GM19463 (cell line): ENCODE results near the gene KRT83.
"Not testable (repeated sequence)": the region's sequence is repeated elsewhere in the genome, so short reads cannot be mapped to it uniquely, and the experiment has no call there.

ENCODE experiments used
- ATAC-seq: cut with Tn5 transposase; IDR thresholded peaks from one replicate; pipeline ENCODE4 v1.9.1; 2021; ENCODE audit warnings: mild to moderate bottlenecking, moderate library complexity; ENCODE audit not compliant: unreplicated experiment

The KRT83 gene

DNA sequence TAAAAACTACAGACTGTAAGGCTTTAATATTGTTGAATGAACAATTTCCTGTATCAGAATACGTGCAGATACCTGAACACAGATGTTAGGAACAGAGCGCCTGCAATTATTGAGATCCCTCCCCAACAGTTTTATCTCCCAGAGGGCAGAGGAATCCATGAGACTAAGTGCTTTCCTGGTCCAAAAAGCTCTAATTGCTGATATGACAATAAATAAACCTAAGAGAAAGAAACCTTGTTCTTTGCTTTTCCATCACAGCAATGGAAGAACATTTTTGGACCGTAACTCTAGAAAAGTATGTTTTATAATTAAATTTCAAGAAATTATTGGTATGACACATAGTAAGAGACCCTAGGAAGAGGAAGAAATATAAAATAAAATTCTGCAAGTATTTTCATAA lies 13.0 kb upstream of the KRT83 start:
- no peak for ATAC-seq

DNA sequence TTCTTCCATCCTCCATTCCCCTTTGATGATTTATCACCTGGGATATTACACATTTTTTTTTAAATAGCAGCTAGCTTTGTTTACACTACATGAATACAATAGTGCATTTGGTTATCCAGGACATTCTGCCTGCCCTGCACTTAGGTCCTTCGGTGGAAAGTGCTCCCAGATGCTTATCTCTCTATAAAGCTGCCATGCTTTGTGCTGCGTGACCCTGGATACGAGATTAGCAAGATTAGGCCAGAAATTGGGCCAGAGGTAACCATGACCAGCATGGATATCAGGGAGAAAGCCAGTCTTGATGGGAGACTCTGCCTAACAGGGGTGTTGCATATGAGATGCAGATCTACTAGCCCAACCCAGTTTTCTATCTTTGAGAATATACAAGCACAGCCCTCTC lies 12.1 kb upstream of the KRT83 start:
- ATAC-seq = no peak

DNA sequence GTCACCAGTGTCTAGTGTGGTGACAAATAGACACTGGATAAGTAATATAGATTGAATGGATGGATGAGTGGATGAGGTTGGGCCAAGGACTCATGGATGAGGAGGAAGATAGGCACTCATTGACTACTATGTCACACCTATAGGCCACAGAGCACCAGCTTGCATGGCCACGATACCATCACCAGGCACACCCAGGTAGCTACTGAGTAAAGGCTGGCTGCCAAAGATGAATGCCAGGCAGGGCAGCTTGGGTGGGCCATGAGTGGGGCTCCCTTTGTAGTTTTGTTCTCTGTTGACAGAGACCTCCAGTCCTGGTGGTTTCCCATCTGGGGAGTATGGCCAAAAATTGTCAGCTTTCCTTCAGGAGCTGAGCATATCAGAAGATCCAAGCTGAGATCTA lies 11.2 kb upstream of the KRT83 start:
- ATAC-seq = no peak

DNA sequence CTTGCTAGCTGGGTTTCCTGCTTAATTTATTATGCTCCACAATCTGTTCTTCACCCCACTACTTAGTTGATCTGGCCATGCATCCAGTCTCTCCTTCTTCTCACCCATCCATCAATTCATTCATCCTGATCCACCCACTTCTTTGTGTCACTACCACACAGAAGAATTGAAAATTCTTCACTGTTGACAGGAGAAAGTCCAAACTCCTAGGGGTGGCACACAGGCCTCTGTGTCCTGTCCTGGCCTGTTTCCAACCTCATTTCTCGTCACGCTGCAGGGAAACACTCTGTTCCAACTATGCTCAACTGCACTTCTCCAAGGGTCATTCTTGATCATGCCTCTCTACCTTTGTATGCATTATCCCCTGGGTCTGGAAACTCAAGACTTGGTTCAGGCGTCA lies 10.6 kb upstream of the KRT83 start:
- ATAC-seq = no peak

DNA sequence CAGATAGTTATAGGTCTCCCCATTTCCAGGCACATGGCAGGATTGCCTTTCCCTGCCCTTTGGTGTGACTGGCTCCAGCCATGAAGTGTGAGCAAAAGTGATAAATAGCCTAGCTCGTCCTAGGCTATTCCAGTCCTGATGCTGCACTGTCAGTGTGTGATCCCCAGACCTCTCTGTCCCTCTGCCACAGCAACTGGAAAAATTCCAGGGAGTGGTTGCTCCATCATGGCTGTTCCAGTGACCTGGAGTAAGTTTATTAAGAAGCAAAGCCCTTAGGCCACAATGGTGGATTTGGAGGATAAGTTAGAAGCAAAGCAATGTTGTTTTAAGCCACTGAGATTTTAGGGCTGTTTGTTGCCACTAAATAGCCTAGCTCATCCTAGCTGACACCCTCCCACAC lies 9.8 kb upstream of the KRT83 start:
- ATAC-seq = no peak

DNA sequence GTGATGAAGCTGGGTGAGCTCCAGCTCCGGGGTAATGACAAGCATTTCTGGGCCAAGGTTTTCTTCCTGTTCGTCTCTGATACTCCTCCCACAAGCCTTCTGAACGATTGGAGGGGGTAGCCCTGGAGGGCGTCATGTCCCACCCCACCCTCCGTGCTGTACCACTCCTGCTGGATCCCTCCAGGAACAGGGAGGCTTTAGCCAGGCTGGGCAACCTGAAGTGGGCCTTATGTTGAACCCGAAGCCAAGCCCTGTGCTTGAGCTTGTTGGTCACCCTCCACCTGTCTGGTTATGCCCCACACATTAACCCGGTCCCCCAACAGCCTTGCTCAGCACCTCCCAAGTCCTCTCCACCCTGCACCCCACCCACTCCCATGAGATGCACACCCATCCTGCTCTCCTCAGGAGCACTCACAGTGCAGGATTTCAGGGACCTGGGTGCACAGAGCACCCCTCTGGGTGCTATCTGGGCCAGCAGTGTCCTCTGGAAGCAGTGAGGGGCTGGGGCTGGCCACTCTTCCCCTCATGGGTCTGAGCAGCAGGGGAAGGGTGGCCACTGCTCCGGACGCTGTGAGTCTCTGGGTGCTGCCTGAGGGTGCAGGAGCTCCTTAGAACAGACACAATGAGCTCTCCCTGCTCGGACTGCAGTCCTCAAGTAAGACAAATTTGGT lies 6.8 kb upstream of the KRT83 start:
- no peak for ATAC-seq

DNA sequence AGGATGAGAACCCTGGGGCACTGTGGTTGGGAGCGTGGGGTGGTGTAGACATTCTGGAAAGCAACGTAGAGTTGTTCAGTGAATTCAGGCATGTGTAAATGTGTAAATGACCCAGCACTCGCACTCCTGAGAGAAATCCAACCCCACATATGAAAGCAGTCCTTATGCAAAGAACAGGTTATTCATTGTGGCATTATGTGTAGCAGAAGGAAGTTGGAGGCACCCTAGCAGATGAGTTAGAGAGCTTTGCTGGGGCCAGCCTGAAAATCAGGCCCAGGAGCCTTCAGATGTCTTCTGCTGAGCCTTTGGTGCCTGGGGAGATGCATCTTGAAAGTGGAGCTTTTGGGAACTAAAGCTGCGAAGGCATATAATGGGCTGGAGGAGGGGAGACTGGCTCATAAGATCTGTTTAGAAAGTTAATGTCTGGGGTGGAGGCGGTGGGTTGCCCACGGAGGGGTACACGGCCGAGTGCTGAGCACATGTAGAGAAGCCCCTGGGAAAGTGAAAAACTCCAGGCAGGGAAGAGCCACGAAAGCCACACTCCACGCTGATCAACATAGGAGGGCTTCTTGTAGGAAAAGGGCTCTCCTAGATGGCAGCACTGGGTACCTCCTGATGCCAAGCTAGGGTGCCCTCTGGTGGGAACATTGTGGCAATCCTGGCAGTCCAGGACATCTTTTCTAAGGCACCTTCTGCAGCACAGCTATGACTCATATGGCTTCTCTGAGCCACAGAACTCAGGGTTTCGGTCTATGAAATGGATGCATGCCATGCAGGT lies 6.0 kb upstream of the KRT83 start:
- ATAC-seq = peak; percentile 98

DNA sequence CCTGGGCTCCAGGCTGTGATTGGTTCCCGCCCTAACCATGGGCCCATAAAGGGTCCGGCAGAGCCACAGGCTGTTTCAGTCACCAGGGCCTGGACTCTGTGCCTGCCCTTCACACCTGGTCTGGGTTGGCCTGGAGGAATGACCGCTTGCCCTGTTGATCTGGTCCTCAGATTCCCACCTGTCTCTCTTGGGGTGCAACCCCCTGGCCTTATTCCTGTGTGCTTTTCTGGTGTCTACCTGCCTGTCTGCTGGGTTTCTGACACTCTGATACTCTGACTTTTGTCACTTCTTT lies 2.9 kb upstream of the KRT83 start:
- ATAC-seq = no peak

DNA sequence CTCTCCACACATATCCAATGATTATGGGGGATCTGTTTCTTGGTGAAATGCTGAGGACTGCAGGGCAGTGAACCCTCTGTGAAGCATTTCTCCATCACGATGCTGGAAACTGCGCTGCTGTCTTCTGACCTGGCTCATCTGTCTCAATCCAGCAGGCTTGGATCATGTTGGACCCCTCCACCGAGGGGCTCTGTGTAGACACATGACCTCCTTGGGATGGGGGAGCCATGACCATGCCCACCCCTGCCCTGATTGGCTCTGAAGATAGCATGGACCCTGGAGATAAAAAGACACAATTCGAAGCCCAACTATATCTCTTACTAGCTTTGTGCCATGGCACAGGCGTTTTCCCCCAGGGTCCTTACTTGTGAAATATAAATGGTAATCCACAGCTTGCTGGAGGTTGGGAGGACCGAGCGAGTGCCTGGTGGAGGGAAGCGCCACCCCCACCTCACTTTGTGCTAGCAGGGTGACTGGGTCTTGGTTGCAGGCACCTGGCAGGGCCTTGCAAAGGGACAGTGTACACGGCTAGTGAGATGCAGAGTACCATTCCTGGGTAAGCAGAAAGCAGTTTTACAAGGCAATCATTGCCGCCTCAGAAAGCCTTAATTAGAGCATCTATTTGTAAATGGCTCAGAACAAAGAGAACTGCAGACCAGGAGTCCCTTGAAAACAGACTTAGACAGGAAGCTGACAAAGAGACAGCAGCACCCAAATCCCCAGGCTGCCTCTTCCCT lies 2.4 kb upstream of the KRT83 start:
- no peak for ATAC-seq

DNA sequence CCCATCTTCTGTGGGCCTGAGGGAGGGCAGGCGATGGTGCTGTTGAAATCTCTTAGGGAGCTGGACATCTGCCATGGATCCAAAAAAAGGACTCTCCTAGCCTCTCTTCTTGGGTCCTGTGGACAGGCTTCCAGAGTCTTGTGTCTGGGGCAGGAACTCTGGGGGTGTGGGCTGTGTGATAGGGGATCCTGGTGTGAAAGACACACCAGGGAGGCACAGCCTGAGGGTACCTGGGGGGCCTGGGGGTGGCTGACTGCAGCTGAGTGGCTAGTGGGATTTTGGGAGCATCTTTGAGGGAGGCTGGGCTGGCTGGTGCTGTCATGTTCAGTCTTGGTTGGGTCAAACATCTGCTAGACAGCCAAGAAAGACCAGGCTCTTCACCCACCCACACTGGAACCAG lies 1.8 kb upstream of the KRT83 start:
- ATAC-seq = no peak

DNA sequence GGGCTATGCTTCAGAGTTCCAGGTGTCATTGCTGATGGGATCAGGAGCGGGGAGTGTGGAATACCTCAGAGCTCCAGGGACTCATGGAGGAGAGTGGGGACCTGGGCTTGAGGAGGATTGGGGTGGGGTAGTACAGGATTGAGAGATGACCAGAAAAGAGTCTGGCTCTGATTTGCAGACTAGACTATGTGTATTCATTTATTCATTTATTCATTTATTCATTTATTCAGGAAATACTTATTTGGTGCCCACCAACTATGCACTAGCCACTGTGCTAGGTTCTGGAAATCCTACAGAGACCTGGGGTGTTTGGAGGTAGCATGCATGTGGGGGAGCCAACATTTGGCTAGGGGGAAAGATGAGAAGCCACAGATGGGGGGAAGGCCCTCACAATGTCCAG lies 871 bp upstream of the KRT83 start:
- ATAC-seq = no peak

DNA sequence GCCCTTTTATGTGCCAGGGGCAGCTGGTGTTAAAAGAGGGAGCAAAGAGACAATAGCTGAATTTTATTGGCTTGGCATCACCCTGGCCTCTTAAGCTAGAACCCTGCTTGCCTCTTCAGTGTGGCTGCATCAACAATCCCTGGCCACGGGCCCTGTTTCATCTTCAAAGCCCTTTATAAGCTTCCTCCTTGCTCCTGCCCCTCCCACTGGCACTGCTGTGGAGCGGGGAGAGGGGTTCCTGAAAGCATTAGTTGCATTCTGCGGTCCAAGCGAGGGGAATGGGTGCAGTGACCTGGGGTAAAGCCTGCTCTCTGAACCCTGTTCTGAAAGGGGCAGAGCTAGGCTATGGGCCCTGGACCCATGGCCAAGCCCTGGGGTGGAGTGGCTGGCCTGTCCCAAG lies 220 bp upstream of the KRT83 start:
- ATAC-seq = no peak

DNA sequence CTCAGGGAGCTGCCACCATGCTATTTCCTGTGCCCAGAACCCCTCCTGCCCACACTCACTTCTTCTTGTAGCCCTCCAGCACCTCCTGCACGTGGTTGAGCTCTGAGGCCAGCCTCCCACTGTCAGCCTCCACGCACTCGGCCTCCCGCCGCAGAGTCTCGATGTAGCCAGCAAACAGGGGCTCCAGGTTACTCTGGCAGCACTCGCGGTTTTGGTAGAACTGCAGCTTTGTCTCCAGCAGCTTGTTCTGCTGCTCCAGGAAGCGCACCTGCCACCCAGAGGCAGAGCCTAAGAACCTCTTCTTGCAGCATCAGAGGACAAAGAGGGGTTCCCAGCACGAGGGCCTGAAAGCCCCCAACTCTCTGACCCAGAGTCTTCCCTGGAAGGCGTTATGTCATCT lies 2.1 kb downstream of the KRT83 start:
- no peak for ATAC-seq

DNA sequence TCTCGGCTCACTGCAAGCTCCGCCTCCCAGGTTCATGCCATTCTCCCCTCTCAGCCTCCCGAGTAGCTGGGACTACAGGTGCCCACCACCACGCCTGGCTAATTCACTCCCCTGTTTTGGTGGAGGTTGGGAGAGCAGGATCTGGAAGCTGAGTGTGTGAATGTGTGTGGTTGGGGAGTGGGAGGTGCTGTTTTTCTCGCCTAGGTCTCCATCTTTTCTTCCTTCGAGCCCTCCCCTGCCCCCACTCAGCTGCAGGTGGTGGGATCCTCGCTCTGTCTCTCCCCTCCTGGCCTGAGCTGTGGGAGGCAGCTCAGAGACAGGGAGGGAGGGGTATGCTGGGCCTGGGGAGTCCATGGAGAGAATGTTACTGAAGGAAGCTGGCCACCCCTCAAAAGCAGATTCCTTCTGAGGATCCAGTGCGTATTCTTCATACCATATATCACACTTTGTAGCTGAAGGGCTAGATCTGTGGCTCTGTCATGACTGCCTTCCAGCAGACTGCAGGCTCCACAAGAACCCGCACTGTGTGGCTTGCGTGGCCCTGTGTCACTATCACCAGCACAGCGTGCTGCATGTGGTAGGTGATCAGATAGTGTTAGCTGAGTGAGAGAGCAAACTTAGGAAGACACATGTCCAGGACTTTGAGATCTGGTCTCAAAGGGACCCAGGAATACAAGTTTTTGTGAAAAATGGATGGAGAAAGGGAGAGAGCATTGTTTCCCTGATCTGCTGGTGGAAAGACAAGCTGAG lies 2.8 kb downstream of the KRT83 start:
- ATAC-seq = no peak

DNA sequence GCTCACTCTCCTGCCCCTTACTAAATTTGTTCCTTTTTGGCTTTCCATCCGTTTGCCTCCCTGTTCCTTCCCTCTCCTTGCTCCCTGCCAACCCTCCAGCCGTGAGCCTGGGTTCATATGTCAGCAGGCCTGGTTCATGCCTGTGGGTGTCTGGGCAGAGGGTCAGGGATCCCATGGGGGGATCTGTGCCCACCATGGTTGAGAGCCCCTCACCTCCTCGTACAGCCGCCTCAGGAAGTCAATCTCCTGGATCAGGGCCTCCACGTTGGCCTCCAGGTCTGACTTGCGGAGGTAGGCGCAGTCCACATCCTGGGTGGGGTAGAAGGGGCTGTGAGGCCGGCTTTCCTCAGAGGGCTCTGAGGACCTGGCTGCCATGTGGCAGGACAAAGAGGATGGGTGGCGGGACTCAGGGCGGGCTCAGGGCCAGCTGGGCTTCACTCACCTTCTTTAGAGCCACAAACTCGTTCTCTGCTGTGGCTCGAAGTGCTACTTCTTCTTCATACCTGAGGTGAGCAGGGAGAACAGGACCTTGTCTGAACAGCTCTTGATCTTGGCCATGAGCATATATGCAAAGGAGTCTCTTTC lies 3.6 kb downstream of the KRT83 start:
- no peak for ATAC-seq

DNA sequence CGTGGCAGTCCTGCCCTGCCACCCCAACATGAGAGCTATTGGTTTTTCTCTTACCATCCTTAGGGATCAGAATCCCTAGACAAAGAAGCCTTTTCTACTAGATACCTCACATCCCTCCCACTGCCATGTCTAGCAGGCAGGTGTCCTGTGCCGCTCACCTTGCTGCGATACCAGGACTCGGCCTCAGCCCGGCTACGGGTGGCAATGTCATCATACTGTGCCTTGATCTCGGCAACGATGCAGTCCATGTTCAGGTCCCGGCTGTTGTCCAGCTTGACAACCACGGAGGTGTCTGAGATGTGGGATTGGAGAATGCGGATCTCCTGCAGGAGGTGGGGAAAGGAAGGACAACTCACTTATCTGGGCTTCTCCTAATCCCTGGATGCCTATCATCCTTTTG lies 4.5 kb downstream of the KRT83 start:
- ATAC-seq = no peak

DNA sequence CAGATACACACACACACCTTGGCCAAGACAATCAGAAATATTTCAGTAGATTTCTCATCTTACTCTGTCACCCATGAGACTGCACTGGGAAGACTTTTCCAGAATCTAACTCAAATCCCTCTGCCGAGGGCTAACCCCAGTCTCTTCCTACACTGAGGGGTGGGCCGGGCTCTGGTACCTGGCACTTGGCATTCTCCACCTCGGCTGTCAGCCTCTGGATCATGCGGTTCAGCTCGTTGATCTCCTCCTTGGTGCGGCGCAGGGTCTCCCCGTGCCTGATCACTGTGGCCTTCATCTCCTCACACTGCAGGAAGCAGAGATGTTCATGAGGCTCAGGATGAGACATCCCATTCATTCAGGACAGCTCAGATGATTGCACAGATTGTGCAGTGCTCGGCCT lies 4.9 kb downstream of the KRT83 start:
- ATAC-seq = no peak

DNA sequence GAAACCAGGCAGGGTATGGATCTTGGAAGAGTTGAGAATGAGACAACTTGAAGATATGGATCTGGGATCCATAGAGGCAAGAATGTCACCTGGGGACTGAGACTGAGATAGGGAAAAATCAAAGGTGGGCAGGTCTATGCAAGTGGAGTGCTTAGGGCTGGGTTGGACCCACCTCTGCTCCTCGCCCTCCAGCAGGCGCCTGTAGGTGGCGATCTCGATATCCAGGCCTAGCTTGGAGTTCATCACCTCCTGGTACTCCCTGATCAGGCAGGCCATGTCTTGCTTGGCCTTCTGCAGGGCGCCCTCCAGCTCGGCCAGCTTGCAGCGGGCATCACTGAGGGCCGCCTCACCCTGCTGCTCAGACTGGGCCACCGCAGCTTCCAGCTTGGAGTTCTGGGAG lies 5.5 kb downstream of the KRT83 start:
- not testable (repeated sequence) for ATAC-seq

DNA sequence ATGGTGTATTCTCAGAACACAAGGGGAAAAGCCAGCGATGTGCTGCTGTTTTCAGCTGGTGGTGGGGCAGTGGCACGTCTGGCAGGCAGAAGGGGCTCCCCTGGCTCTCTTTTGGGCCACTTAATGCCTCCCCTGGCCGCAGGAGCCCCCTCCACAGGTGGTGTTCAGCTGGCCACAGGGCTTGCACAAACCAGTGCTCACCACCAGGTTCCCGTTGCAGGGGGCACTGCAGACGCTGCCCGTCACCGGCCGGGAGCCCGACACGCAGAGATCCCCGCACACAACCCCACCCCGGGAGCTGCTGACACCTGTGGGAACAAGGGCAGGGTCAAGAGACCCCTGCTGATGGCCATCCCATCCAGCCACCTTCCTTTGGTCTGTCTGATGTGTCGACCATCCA lies 6.7 kb downstream of the KRT83 start:
- no peak for ATAC-seq

DNA sequence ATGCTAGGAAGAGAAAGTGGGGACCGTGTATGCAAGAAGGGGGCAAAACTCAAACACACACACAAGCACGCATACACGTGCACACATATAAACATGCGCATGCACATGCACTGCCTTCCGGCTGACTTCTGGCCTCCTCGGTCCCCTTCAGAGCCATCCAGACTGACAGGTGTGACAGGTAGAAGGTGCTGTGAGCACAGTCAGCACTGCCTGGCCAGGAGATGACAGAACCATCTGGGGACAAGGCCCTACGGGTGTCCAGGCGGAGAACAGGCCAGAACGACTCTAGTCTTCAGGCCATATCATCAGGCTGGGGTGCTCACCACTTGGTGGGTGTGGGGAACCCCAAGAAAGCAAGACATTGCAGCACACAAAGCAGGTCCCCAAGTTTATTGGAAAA lies 7.3 kb downstream of the KRT83 start:
- no peak for ATAC-seq

DNA sequence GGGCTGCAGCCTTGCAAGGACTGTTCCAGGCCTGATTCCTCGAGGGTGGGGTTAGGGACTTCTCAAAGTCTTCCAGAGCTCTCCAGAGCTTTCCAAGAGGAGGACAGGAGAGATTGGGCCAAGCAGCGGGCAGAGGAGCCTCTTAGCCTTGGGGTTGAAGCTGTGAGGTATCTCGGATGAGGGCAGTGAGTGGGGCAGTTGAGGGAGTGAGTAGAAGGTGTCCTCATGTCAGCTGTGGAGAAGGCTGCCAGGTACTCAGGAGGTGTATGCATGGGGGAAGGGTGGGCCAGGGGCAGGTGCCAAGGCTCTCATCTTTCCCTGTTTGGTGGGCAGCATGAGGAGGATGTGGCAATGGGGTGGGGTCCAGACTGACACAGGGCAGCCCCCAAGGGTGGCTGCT lies 7.7 kb downstream of the KRT83 start:
- no peak for ATAC-seq
